Calu3 (cell line): ENCODE data around the gene PDE10A. TPM values are rescaled to one million over a fixed set of nuclear protein-coding genes. Genes with fewer than 3 reads are reported as not detected.

ENCODE experiments used
- BruUV-seq: library from RNA; stranded (reverse); fragments of 400-500 nt; replicated peaks from 2 replicates; lab custom pipeline; 2021; lab: Mats Ljungman, UMichigan
- CTCF ChIA-PET: fragments of 300-600 bp; sonication (Branson Sonifier 250); formaldehyde crosslinking; loops from one replicate; lab custom pipeline; 2022; ENCODE audit warnings: antibody characterized with exemption; lab: Charles Lee
- DNase-seq: peaks from one replicate; pipeline ENCODE4 v3.0.0; 2022
- H3K27ac Mint-ChIP-seq: one replicate; pipeline ENCODE4 v1.8.0; 2022; ENCODE audit warnings: mixed read lengths; ENCODE audit not compliant: unreplicated experiment
- H3K27me3 Mint-ChIP-seq: one replicate; pipeline ENCODE4 v1.8.0; 2022; ENCODE audit warnings: mixed read lengths; ENCODE audit not compliant: unreplicated experiment
- H3K36me3 Mint-ChIP-seq: one replicate; pipeline ENCODE4 v1.8.0; 2022; ENCODE audit warnings: mild to moderate bottlenecking, moderate library complexity, mixed read lengths; ENCODE audit not compliant: insufficient read depth, unreplicated experiment
- H3K4me1 Mint-ChIP-seq: one replicate; pipeline ENCODE4 v1.8.0; 2022; ENCODE audit warnings: mild to moderate bottlenecking, low read depth, mixed read lengths; ENCODE audit not compliant: unreplicated experiment
- H3K4me3 Mint-ChIP-seq: one replicate; pipeline ENCODE4 v1.8.0; 2022; ENCODE audit warnings: mild to moderate bottlenecking, low read depth, moderate library complexity, mixed read lengths; ENCODE audit not compliant: unreplicated experiment
- H3K9me3 Mint-ChIP-seq: one replicate; pipeline ENCODE4 v1.8.0; 2022; ENCODE audit warnings: low read depth, mixed read lengths; ENCODE audit not compliant: unreplicated experiment
- intact Hi-C: fragments of 100-400 bp; cut with micrococcal nuclease; formaldehyde crosslinking; loops from one replicate; pipeline ENCODE4 v1.10.0; 2022; ENCODE audit not compliant: unreplicated experiment
- total RNA-seq: library from RNA; stranded (reverse); gene quantifications from 2 replicates; pipeline ENCODE4 v1.2.3, GENCODE V29; 2022
- TF ChIP-seq, protein P1 (sequence below): fragments of 200-600 bp; IDR thresholded peaks from one replicate; pipeline ENCODE4 v1.8.0; 2022; ENCODE audit warnings: antibody characterized with exemption; ENCODE audit not compliant: unreplicated experiment

The PDE10A gene
- total RNA-seq, 1 experiment from 2014 or later, result 22.5 TPM

DNA sequence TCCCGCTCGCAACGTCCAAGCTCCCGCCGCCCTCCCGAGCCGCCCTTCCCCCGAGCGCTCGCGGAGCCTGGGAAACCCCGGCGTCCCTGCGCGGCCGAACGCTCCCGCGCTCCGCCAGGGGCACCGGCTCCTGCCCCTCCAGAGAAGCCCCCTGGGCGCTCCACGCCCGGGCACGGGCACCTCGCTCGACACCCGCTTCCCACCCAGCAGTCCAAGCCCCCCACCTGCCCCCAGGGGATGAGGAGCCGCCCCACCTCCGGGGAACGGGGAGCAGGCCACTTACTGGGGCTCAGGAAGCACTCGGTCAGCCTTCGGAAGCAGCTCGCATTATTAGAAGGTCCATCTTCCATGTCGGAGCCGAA is 1.4 kb downstream of the PDE10A start:
- TF ChIP-seq, protein P1, sequence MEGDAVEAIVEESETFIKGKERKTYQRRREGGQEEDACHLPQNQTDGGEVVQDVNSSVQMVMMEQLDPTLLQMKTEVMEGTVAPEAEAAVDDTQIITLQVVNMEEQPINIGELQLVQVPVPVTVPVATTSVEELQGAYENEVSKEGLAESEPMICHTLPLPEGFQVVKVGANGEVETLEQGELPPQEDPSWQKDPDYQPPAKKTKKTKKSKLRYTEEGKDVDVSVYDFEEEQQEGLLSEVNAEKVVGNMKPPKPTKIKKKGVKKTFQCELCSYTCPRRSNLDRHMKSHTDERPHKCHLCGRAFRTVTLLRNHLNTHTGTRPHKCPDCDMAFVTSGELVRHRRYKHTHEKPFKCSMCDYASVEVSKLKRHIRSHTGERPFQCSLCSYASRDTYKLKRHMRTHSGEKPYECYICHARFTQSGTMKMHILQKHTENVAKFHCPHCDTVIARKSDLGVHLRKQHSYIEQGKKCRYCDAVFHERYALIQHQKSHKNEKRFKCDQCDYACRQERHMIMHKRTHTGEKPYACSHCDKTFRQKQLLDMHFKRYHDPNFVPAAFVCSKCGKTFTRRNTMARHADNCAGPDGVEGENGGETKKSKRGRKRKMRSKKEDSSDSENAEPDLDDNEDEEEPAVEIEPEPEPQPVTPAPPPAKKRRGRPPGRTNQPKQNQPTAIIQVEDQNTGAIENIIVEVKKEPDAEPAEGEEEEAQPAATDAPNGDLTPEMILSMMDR, result no peak
- peak; percentile 27 for DNase-seq
- no peaks in the 10 kb centered on the region for H3K9me3 Mint-ChIP-seq
- intact Hi-C loops, result loop anchor here (5.0 to 10.0 kb wide), 4 partner anchors 54 to 219 kb away; no protein-coding TSS in a partner anchor
- H3K27ac Mint-ChIP-seq, result peak overlapping the region; percentile 85
- H3K4me1 Mint-ChIP-seq, result peaks cover 31% of the 10 kb centered on the region
- H3K4me3 Mint-ChIP-seq, result peak overlapping the region; percentile 100
- TSS peak; percentile 19 for BruUV-seq
- CTCF ChIA-PET, result no interaction called here
- no peaks in the 10 kb centered on the region for H3K27me3 Mint-ChIP-seq
- H3K36me3 Mint-ChIP-seq, result peaks cover 55% of the 10 kb centered on the region

DNA sequence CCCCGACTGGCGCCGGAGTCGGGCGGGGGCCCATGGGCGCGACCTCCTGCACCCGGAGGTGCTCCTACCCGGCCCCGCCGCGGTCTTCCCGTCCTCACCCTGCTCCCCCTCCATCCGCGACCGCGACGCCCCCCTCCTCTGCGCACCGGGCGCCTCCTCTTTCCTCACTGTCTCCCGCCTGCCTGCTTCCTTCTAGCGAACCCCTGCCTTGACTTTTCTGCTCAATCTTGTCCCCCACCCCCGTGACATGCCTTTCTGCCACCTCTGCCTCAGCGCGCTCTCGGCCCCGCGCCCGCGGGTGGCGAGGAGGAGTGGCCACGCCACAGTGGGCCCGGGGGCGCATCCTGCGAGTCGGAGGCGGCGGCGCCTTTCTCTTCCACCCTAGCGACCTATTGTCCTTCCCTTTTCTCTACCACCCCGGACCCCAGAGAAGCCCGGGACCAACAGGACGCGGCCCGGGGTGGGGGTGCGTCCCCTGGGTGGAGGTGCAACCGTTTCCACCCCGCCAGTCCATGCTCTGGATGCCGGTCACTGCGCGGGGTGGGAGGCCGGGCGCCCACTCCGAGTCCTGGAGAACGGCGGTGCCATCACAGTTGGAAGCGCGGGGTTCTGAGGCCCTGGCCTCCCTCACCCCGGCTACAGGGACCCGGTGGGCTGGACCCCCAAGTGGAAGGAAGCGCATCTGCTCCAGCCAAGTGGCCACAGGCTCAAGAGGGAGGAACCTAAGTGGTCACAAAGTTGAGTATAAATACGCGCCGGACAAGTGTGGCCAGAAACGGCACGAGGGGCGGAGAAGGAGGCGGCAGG is 2.0 kb downstream of the PDE10A start:
- Mint-ChIP-seq H3K4me3 (peak overlapping the region; percentile 100), H3K36me3 (peaks cover 55% of the 10 kb centered on the region), H3K9me3 (no peaks in the 10 kb centered on the region), H3K27ac (peak overlapping the region; percentile 85), H3K27me3 (no peaks in the 10 kb centered on the region), H3K4me1 (peaks cover 31% of the 10 kb centered on the region)
- BruUV-seq, result no TSS peak
- DNase-seq, result peak; percentile 22
- intact Hi-C loops, result loop anchor here (1.0 to 10.0 kb wide), 5 partner anchors 54 to 219 kb away; no protein-coding TSS in a partner anchor
- CTCF ChIA-PET, result no interaction called here
- TF ChIP-seq, protein P1, result no peak

DNA sequence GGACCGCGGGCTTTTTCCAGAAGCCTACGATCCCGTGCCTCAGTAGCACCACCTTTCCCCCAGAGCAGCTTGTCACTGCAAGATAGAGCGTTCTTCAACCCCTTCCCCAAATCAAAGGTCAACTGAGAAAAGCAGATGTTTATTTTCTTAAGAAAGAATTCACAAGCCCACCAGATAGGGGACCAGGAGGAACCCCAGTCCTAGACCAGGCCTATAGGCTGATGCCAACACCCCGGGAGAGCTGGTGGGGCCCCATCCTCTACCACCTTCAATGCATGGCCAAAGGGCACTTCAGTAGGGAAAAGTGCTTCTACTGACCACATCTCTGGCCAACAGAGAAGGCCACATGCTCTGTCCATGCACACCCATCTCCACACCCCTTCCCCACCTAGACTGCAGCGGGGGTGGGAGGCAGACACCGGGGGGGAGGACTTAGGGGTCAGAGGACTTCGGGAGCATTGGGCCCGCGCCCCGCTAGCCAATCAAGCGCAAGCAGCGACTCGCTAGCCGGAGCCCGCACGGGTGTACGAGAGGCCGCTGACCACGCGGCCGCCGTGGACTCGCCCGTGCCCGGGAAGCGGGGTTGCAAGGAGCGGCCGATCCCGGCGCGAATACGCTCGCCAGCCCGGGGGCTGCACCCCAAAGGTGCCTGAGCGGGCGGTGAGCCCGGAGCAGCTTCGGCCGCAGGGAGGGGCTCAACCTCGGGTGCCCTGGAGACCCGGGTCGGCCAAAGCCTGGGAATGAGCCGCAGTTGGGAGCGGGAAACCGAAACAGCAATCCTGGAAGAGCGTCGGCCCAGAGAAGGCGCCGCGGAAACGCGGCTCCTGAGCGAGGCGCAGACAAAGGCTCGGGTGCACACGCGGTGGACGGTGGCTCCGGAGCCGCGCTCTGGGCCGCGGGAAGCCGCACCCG is 2.8 kb downstream of the PDE10A start:
- no TSS peak for BruUV-seq
- H3K27ac Mint-ChIP-seq, result peak overlapping the region; percentile 85
- peaks cover 26% of the 10 kb centered on the region for H3K4me1 Mint-ChIP-seq
- H3K36me3 Mint-ChIP-seq, result peaks cover 53% of the 10 kb centered on the region
- H3K27me3 Mint-ChIP-seq, result no peaks in the 10 kb centered on the region
- DNase-seq, result peak; percentile 24
- no peaks in the 10 kb centered on the region for H3K9me3 Mint-ChIP-seq
- CTCF ChIA-PET, result no interaction called here
- intact Hi-C loops, result loop anchor here (1.0 to 10.0 kb wide), 5 partner anchors 53 to 218 kb away; no protein-coding TSS in a partner anchor
- peak overlapping the region; percentile 100 for H3K4me3 Mint-ChIP-seq
- TF ChIP-seq, protein P1, result no peak

DNA sequence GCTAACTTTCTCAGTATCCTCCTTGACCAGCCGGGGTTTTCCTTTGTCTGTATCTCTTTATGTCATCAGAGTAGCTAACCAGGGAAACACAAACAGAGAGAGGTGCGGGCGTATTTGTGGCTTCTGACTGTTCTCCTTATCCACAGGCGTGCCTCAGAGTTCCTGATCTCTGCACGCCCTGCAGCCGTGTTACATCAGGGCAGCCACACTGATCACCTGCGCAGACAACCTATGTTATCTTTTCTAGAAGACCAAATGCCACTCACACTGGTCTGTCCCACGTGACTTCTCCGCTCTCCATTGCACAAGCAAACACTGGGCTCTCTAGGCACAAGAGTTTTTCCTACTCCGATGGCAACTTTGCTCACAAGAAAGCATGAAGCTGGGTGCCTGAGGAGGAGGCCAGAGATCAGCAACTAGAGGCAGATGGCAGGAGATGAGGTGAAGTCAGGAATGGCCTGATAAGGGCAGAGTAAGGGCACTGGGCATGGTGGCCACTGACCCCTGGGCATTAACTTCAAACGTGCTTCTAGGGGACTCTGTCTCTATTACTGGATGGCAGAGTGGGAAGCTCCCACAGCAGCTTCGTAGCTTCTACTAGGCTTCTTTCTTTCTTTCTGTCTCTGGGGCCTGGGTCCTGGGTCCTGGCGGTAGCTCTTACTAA is 4.5 kb downstream of the PDE10A start:
- H3K4me1 Mint-ChIP-seq, result peaks cover 22% of the 10 kb centered on the region
- H3K4me3 Mint-ChIP-seq, result no peak overlapping the region
- DNase-seq, result no peak
- intact Hi-C loops, result no loop called here
- no peak overlapping the region for H3K27ac Mint-ChIP-seq
- BruUV-seq, result no TSS peak
- TF ChIP-seq, protein P1, result no peak
- no peaks in the 10 kb centered on the region for H3K27me3 Mint-ChIP-seq
- H3K36me3 Mint-ChIP-seq, result peaks cover 37% of the 10 kb centered on the region
- CTCF ChIA-PET, result interaction anchor here (0.5 kb wide), 1 partner anchor 1557 kb away, joined by 10 read pairs; no protein-coding TSS in a partner anchor
- H3K9me3 Mint-ChIP-seq, result no peaks in the 10 kb centered on the region
